SK-N-SH (cell line): ENCODE results near the gene GALNT17.

Source experiments
- CHD2 ChIP-seq: fragments of 150-350 bp; IDR thresholded peaks from 2 replicates; pipeline ENCODE4 v1.6.1; 2018; ENCODE audit warnings: low read length; ENCODE audit not compliant: partially characterized antibody
- CTCF ChIP-seq: fragments of 200-600 bp; sonication (generic); IDR thresholded peaks from 2 replicates; pipeline ENCODE4 v1.6.1; 2017; ENCODE audit warnings: antibody characterized with exemption, mild to moderate bottlenecking, moderate library complexity
- PBX3 ChIP-seq: IDR thresholded peaks from 2 replicates; pipeline ENCODE4; 2012
- RAD21 ChIP-seq: IDR thresholded peaks from 2 replicates; pipeline ENCODE4 v1.6.1; 2012; ENCODE audit warnings: mild to moderate bottlenecking, low read length

GRCh38 chr7:71477441-71477840 lies 345.5 kb downstream of the GALNT17 start:
- TF ChIP-seq RAD21 (no peak), CHD2 (no peak), CTCF (no peak), PBX3 (no peak)
